A673 (cell line): ENCODE results near the gene DOCK8. TPM values are rescaled to one million over a fixed set of nuclear protein-coding genes. Genes with fewer than 3 reads are reported as not detected.
"Not testable (repeated sequence)": the region's sequence is repeated elsewhere in the genome, so short reads cannot be mapped to it uniquely, and the experiment has no call there.

Experiments
- BruUV-seq: library from RNA; stranded (reverse); fragments of 400-500 nt; replicated peaks from 2 replicates; lab custom pipeline; 2021; lab: Mats Ljungman, UMichigan
- CTCF ChIA-PET: fragments of 300-600 bp; sonication (Branson Sonifier 250); formaldehyde crosslinking; loops from one replicate; lab custom pipeline; 2022; ENCODE audit warnings: antibody characterized with exemption; lab: Charles Lee
- POLR2A ChIA-PET: fragments of 300-600 bp; sonication (Branson Sonifier 250); formaldehyde crosslinking; loops from one replicate; lab custom pipeline; 2022; ENCODE audit warnings: antibody characterized with exemption; ENCODE audit not compliant: low non-redundant PET; lab: Charles Lee
- DNase-seq: peaks from one replicate; pipeline ENCODE4 v3.0.0-alpha.2; 2015; ENCODE audit warnings: low spot score
- H3K27ac ChIP-seq: fragments of 200-600 bp; sonication (generic); 2 replicates; pipeline ENCODE4 v1.5.1; 2016; ENCODE audit warnings: mixed run types, low read depth, mild to moderate bottlenecking, mixed read lengths, antibody characterized with exemption, low read length; ENCODE audit not compliant: poor library complexity, severe bottlenecking
- H3K27me3 ChIP-seq: fragments of 200-600 bp; sonication (generic); replicated peaks from 2 replicates; pipeline ENCODE4 v1.6.1; 2017; ENCODE audit warnings: mixed run types, low read depth, mild to moderate bottlenecking, mixed read lengths, antibody characterized with exemption, low read length; ENCODE audit not compliant: insufficient read depth, poor library complexity
- H3K36me3 ChIP-seq: fragments of 200-600 bp; sonication (generic); 2 replicates; pipeline ENCODE4 v1.6.1; 2016; ENCODE audit warnings: mixed run types, mild to moderate bottlenecking, mixed read lengths, antibody characterized with exemption, low read length; ENCODE audit not compliant: insufficient read depth, poor library complexity, severe bottlenecking
- H3K4me1 ChIP-seq: fragments of 200-600 bp; sonication (generic); 2 replicates; pipeline ENCODE4 v1.6.1; 2017; ENCODE audit warnings: mixed run types, mild to moderate bottlenecking, mixed read lengths, antibody characterized with exemption, low read length; ENCODE audit not compliant: insufficient read depth, poor library complexity, severe bottlenecking
- H3K4me3 ChIP-seq: fragments of 200-600 bp; sonication (generic); 2 replicates; pipeline ENCODE4 v1.5.1; 2016; ENCODE audit warnings: low read depth, mixed run types, mild to moderate bottlenecking, mixed read lengths, low read length; ENCODE audit not compliant: poor library complexity, severe bottlenecking
- H3K9me3 ChIP-seq: fragments of 200-600 bp; sonication (generic); 2 replicates; pipeline ENCODE4 v1.6.1; 2016; ENCODE audit warnings: mixed run types, low read depth, mild to moderate bottlenecking, mixed read lengths, antibody characterized with exemption, low read length; ENCODE audit not compliant: poor library complexity, severe bottlenecking
- EZH2 ChIP-seq: fragments of 200-600 bp; sonication (generic); IDR thresholded peaks from 2 replicates; pipeline ENCODE4 v1.6.1; 2017; ENCODE audit warnings: borderline replicate concordance, low read depth, mild to moderate bottlenecking, mixed read lengths, antibody characterized with exemption, low read length; ENCODE audit not compliant: poor library complexity, severe bottlenecking
- intact Hi-C: fragments of 100-400 bp; cut with micrococcal nuclease; formaldehyde crosslinking; loops from one replicate; pipeline ENCODE4 v1.10.0; 2022; ENCODE audit not compliant: unreplicated experiment
- total RNA-seq: library from RNA; stranded (reverse); gene quantifications from 2 replicates; pipeline ENCODE4 v1.2.3, GENCODE V29; 2021
- TF ChIP-seq, protein P1 (sequence below): fragments of 300-800, 200-600 bp; sonication (generic); conservative IDR thresholded peaks from 2 replicates; pipeline ENCODE4 v1.5.1; 2017; ENCODE audit warnings: low read depth, mild to moderate bottlenecking, antibody characterized with exemption, low read length, moderate library complexity, mixed read lengths

DOCK8 gene
- total RNA-seq, 1 experiment from 2014 or later: not detected

DNA sequence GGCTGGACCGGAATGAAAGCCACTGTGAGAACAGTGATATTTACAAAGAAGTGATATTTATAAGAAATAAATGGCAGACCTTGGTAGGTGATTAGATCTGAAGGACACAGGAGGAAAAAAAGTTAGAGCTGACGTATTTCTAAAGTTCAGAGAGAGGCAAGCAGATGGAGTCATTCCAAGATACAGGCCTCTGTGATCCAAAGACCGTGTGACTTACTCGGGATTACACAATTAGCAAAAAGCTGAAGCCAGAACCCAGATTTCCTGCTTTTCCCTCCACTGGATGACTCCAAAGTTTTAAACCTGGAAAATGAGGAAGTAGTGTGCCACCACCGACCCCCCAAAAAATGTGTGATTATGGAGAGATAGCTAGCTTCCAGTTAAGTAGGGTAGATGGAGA is 3.1 kb upstream of the DOCK8 start:
- H3K9me3 ChIP-seq: no peaks in the 10 kb centered on the region
- no TSS peak for BruUV-seq
- intact Hi-C loops: no loop called here
- TF ChIP-seq, protein P1, sequence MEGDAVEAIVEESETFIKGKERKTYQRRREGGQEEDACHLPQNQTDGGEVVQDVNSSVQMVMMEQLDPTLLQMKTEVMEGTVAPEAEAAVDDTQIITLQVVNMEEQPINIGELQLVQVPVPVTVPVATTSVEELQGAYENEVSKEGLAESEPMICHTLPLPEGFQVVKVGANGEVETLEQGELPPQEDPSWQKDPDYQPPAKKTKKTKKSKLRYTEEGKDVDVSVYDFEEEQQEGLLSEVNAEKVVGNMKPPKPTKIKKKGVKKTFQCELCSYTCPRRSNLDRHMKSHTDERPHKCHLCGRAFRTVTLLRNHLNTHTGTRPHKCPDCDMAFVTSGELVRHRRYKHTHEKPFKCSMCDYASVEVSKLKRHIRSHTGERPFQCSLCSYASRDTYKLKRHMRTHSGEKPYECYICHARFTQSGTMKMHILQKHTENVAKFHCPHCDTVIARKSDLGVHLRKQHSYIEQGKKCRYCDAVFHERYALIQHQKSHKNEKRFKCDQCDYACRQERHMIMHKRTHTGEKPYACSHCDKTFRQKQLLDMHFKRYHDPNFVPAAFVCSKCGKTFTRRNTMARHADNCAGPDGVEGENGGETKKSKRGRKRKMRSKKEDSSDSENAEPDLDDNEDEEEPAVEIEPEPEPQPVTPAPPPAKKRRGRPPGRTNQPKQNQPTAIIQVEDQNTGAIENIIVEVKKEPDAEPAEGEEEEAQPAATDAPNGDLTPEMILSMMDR: no peak
- no peak for TF ChIP-seq EZH2
- no peaks in the 10 kb centered on the region for H3K4me1 ChIP-seq
- ChIA-PET CTCF (no interaction called here), POLR2A (no interaction called here)
- DNase-seq: no peak
- H3K4me3 ChIP-seq: no peak overlapping the region
- no peak overlapping the region for H3K27ac ChIP-seq
- H3K36me3 ChIP-seq: no peaks in the 10 kb centered on the region
- H3K27me3 ChIP-seq: peaks cover 83% of the 10 kb centered on the region

DNA sequence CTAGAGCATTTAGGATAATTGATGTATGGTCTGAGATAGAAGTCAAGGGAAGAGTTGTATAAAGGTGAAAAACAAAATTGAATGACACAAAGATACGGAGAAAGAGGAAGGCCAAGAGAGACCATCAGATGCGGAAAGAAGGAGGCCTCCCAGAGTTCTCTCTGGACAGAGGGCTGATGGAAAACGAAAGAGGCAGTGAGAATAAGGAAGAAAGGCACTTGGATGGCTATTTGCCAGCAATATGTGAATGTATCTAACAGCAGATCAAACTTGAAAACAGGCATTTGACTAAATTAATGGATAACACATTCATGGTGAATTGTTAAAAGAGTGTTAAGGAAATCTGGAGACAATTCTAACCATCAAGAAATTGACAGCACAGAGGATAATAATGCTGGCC is 2.4 kb upstream of the DOCK8 start:
- Histone ChIP-seq H3K9me3 (no peaks in the 10 kb centered on the region), H3K4me1 (no peaks in the 10 kb centered on the region), H3K36me3 (no peaks in the 10 kb centered on the region), H3K27me3 (peaks cover 87% of the 10 kb centered on the region), H3K4me3 (no peak overlapping the region), H3K27ac (no peak overlapping the region)
- ChIA-PET CTCF (no interaction called here), POLR2A (no interaction called here)
- no peak for DNase-seq
- BruUV-seq: no TSS peak
- intact Hi-C loops: no loop called here
- TF ChIP-seq EZH2: no peak
- TF ChIP-seq, protein P1: no peak

DNA sequence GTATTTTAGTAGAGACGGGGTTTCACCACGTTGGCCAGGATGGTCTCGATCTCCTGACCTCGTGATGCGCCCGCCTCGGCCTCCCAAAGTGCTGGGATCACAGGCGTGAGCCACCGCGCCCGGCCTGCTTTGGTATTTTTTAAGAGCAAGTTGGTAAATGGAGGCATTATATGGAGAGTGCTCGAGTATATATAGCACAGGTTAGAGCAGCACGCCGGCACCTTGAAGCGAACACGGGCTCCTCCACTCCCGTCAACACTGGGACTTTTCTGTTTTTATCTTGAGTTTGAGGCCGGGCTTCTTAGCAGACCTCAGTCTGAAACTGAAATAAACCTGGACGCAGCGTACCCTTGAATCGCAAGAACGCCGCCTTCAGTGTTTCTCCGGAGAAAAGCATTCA is 764 bp upstream of the DOCK8 start:
- CTCF ChIA-PET, H3K36me3 ChIP-seq, DNase-seq, H3K4me3 ChIP-seq, BruUV-seq, H3K4me1 ChIP-seq, POLR2A ChIA-PET, H3K9me3 ChIP-seq, H3K27ac ChIP-seq, intact Hi-C loops: not testable (repeated sequence)
- H3K27me3 ChIP-seq: peaks cover 89% of the 10 kb centered on the region

DNA sequence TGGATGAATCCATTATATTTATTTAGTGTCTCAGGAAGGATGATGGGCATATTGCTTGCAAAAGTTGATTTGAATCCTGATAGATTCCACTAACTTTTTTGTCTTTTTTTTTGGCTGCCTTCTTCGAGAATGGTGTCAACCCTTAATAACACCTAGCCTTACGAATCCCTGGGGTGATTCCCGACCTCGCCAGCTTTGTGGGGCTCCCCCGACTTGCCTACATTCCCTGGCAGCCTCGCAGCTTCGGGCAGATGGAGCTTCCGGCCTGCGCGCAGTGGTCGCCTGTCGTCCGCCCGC is 366 bp upstream of the DOCK8 start:
- Histone ChIP-seq H3K27me3 (peaks cover 88% of the 10 kb centered on the region), H3K4me1 (no peaks in the 10 kb centered on the region), H3K4me3 (no peak overlapping the region), H3K9me3 (no peaks in the 10 kb centered on the region), H3K36me3 (no peaks in the 10 kb centered on the region), H3K27ac (no peak overlapping the region)
- TF ChIP-seq, protein P1: no peak
- no peak for TF ChIP-seq EZH2
- CTCF ChIA-PET: no interaction called here
- POLR2A ChIA-PET: no interaction called here
- DNase-seq: no peak
- intact Hi-C loops: no loop called here
- BruUV-seq: no TSS peak
